Ectodermal cell (in vitro differentiated cells): ENCODE results near the gene GABPA. TPM values are rescaled to one million over a fixed set of nuclear protein-coding genes. Genes with fewer than 3 reads are reported as not detected.
"Not testable (repeated sequence)": the region's sequence is repeated elsewhere in the genome, so short reads cannot be mapped to it uniquely, and the experiment has no call there.

Experiments used
- H3K27ac ChIP-seq: 2 replicates; pipeline ENCODE4 v1.7.0; 2013; ENCODE audit warnings: mild to moderate bottlenecking, low read depth, low read length; ENCODE audit not compliant: insufficient read depth, poor library complexity, severe bottlenecking
- H3K27me3 ChIP-seq: 2 replicates; pipeline ENCODE4 v1.7.0; 2013; ENCODE audit warnings: mild to moderate bottlenecking, low read length; ENCODE audit not compliant: insufficient read depth, control insufficient read depth, poor library complexity, severe bottlenecking
- H3K36me3 ChIP-seq: one replicate; pipeline ENCODE4 v1.7.0; 2013; ENCODE audit warnings: low read length; ENCODE audit not compliant: control insufficient read depth, insufficient read depth
- H3K4me1 ChIP-seq: one replicate; pipeline ENCODE4 v1.7.0; 2013; ENCODE audit warnings: low read length; ENCODE audit not compliant: control insufficient read depth, insufficient read depth
- H3K4me3 ChIP-seq: 2 replicates; pipeline ENCODE4 v1.7.0; 2013; ENCODE audit warnings: low read depth, low read length, control low read depth; ENCODE audit not compliant: insufficient read depth
- H3K9me3 ChIP-seq: 2 replicates; pipeline ENCODE4 v1.7.0; 2013; ENCODE audit warnings: mild to moderate bottlenecking, low read length, moderate library complexity; ENCODE audit not compliant: control insufficient read depth
- WGBS, 2 experiments: methylation state at CpG; one replicate each; pipeline ENCODE4 v1.1.7; 2013; ENCODE audit warnings: missing lambda C conversion rate in 2 of 2; 5-methylcytosine and 5-hydroxymethylcytosine counted together
- polyA plus RNA-seq, 4 experiments: library from polyadenylated mRNA; stranded (reverse); fragments of 50-300 nt; gene quantifications; one replicate each; pipeline ENCODE4 v1.2.3, GENCODE V29; 2013

GABPA gene
- polyA plus RNA-seq (2013, experiment 1 of 4): 31.8 TPM
- polyA plus RNA-seq (2013, experiment 2 of 4): 30.3 TPM
- 29.4 TPM for polyA plus RNA-seq (2013, experiment 3 of 4)
- 30.7 TPM for polyA plus RNA-seq (2013, experiment 4 of 4)

DNA sequence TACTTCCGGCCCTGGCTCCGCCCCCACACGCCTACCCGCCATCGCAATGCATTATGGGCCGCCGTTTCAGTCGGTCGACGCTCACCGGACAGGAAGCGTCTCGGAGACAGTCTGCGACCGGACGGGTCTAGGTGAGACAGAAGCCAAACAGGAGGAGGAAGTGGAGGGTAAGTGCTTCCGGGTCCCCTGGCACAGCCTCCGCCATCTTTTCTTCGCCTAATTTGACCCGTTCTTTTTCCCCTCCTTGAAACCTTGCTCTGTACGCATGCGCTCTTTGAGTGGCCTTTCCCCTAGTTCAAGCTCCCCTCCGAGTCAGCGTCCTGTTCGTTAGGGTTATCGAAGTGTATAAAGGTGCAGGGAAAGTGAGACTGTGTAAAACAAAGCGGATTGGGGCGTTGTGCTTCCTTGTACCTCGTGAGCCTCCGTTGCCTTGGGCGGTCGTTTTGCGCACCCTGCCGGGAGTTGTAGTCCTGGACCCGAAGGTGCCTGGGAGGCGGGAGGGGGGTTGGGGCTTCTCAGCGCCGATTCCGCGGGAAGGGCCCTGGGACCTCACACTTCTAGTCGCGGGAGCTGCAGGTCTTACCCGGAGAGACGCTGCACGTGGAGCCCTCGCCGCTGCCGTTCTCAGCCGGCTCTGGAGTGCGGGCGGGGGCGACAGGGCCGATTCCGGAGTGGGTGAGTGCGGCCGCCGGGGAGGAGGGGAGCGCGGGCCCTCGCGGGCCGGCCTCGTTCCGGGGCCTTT lies at the start of gene GABPA, which contains the start of gene ATP5PF:
Gene GABPA (plus strand): TSS at position 69 of the 742 bp plus-strand sequence. CDS start 6,627 bp downstream, outside the sequence.
Gene ATP5PF (minus strand): TSS at position 1 of the 742 bp plus-strand sequence. CDS start 5,110 bp downstream, outside the sequence.
- Histone ChIP-seq H3K4me3 (peak within 1 kb of the TSS; percentile 90), H3K27me3 (no peaks in the 10 kb centered on the region), H3K9me3 (no peaks in the 10 kb centered on the region), H3K36me3 (no peaks in the 10 kb centered on the region), H3K27ac (peak within 1 kb of the TSS; percentile 99), H3K4me1 (peaks cover 9% of the 10 kb centered on the region)
- WGBS, 2 experiments: 0% methylated on average over 64 of the region's 64 CpGs

DNA sequence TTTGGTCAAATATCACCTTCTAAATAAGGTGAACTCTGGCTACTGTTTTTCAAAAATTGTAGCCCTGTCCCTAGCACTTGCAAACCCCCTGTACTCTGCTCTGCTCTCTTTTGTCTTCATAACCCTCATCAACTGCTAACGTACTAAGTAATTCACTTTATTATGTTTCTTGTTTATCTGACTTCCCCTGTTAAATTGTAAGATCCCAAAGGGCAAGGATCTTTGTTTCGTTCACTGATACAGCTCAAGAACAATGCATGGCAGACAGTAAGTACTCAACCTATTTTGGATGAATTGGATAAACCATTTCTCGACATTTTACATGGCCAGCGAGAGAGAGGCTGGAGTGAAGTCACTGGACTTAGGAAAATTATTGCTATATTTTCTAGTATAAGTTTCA lies 47.0 kb upstream of the GABPA start:
- H3K36me3 ChIP-seq: no peaks in the 10 kb centered on the region
- H3K4me1 ChIP-seq: no peaks in the 10 kb centered on the region
- no peaks in the 10 kb centered on the region for H3K27me3 ChIP-seq
- 92 to 98% methylated on average over 4 of the region's 4 CpGs for WGBS, 2 experiments
- no peak overlapping the region for H3K4me3 ChIP-seq
- H3K9me3 ChIP-seq: no peaks in the 10 kb centered on the region
- no peak overlapping the region for H3K27ac ChIP-seq

DNA sequence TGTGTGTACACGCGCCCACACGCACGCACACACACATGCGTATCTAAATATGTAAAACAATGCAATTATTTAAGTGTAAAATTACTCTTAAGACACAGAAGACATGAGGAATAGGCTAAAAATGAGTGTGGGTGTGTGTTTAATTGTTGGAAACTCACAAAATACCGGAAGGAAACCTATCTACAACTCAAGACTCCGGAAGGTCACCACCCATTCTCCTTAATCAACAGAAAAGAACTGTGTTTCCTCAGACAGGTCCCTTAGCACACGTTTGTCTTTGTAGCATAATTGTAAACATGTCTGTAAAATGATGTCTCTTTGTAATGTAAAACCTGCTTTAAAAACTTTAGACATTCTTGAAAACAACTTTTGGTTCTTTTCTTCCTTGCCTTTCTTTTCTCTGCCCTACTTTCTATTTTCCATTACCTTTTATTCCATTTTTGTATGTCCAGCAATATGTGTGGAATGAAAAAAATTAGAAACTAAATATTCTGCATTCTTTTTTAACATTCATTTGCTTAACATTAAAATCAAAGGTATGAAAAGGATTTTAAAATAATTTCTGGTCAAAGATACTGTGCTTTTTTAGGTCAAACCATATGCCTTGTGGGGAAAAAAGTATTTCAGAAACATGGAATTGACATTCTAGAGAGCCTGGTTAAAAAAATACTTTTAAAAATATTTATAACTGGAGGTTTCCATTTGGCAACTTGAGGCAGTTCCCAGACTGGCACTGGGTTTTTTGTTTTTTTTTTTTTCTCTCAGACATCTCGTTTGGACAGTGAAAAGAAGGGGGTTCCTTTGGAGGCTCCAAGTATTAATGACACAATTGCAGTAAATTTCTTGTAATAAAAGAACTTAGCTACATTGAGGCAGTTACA lies 46.3 kb upstream of the GABPA start:
- no peaks in the 10 kb centered on the region for H3K27me3 ChIP-seq
- no peak overlapping the region for H3K4me3 ChIP-seq
- H3K36me3 ChIP-seq: no peaks in the 10 kb centered on the region
- WGBS, 2 experiments: 80 to 90% methylated on average over 3 of the region's 9 CpGs
- no peaks in the 10 kb centered on the region for H3K9me3 ChIP-seq
- H3K4me1 ChIP-seq: no peaks in the 10 kb centered on the region
- H3K27ac ChIP-seq: no peak overlapping the region

DNA sequence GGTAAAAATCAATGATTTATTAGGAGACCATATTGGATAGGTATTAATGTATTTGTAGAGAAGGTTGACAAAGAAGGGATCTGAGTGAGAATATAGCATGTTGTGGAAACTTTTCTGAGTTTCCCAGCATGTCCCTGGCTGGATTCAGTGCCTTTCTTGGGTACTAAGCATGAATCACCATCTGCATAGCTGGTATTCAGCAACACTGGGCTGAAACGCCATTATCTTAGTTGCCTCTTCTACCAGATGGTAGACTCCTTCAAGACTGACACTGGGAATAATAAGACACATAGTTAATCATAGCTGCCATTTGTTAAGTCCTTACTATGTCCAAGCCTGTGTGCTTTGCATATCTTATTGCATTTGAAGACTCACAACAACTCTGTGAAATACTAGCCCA lies 45.5 kb upstream of the GABPA start:
- Histone ChIP-seq H3K27me3 (no peaks in the 10 kb centered on the region), H3K4me3 (no peak overlapping the region)

DNA sequence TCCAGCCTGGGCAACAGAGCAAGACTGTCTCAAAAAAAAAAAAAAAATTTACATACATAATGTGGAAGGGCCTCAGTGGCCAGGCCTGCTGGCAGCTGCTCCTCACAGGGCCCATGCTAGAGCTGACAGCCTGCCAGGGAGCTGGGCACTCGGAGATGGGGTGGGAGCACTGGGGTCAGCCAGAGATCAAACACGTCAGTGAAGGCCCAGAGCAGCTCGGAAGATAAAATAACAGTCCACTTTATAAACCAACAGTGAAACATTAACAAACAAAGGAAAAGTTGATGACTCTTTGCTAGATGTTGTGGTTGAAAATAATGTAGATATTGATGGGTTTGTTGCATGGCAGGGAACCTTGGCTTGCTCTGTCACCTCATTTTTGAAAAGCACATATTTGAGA lies 42.8 kb upstream of the GABPA start:
- Histone ChIP-seq H3K4me3 (no peak overlapping the region), H3K4me1 (no peaks in the 10 kb centered on the region), H3K27ac (no peak overlapping the region), H3K36me3 (peaks cover 4% of the 10 kb centered on the region), H3K9me3 (no peaks in the 10 kb centered on the region), H3K27me3 (no peaks in the 10 kb centered on the region)
- WGBS, 2 experiments: 92 to 94% methylated on average over 2 of the region's 3 CpGs

More for the DNA sequence above, 45.5 kb upstream of the GABPA start:
- Histone ChIP-seq H3K27ac (no peak overlapping the region), H3K4me1 (no peaks in the 10 kb centered on the region), H3K9me3 (no peaks in the 10 kb centered on the region), H3K36me3 (no peaks in the 10 kb centered on the region)
- 83 to 100% methylated on average over 1 of the region's 1 CpG for WGBS, 2 experiments

DNA sequence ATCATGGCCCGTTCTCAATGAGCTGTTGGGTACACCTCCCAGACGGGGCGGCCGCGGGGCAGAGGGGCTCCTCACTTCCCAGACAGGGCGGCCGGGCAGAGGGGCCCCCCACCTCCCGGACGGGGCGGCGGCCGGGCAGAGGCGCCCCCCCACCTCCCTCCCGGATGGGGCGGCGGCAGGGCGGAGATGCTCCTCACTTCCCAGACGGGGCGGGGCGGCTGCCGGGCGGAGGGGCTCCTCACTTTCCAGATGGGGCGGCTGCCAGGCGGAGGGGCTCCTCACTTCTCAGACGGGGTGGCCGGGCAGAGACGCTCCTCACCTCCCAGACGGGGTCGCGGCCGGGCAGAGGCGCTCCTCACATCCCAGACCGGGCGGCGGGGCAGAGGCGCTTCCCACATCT lies 39.3 kb upstream of the GABPA start:
- H3K27me3 ChIP-seq, H3K36me3 ChIP-seq: not testable (repeated sequence)
- WGBS, 2 experiments: 92 to 94% methylated on average over 36 of the region's 36 CpGs

DNA sequence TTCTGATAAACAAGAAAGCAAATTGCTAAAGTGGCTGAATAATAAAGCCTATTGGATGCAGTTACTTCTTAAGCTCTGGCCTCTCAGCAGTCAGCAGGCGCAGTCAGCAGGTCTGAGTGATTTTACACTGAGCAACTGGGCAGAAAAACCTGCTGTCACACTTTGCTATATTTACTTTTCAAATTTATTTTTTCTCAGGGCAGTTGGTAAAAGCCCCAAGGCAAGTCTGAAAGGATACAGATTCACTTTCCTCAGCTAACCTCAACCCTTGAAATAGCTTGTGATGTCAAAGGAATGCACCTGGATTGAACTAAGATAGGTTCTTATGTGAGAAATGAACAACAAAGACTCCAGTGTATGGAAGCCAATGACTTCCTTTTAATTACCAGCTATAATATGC lies 34.0 kb upstream of the GABPA start:
- 86 to 98% methylated on average over 1 of the region's 1 CpG for WGBS, 2 experiments
- H3K36me3 ChIP-seq: peaks cover 4% of the 10 kb centered on the region
- H3K4me1 ChIP-seq: no peaks in the 10 kb centered on the region
- no peaks in the 10 kb centered on the region for H3K9me3 ChIP-seq
- no peaks in the 10 kb centered on the region for H3K27me3 ChIP-seq
- no peak overlapping the region for H3K4me3 ChIP-seq
- H3K27ac ChIP-seq: no peak overlapping the region

More for the DNA sequence above, 39.3 kb upstream of the GABPA start:
- H3K27ac ChIP-seq, H3K4me3 ChIP-seq, H3K9me3 ChIP-seq, H3K4me1 ChIP-seq: not testable (repeated sequence)

DNA sequence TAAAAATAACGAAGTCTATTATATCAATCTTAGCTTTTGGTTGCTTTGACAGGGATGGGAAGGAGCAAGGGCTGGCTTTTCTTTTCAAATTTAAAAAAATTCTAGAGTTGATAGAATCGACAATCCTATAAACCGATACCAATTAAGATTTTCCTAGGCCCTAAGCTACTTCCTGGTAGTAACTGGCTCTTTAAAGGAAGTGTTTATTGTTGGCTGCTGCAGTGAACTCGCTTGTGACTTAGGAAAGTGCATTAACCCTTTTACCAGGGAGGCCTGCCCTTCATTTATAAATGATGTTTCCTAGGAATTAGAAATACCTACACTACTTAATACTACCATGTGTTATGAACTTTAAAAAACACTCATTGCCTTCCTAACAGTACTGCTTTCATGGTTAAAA lies 33.2 kb upstream of the GABPA start:
- H3K36me3 ChIP-seq: peaks cover 1% of the 10 kb centered on the region
- no peaks in the 10 kb centered on the region for H3K27me3 ChIP-seq
- no peaks in the 10 kb centered on the region for H3K9me3 ChIP-seq
- H3K4me1 ChIP-seq: no peaks in the 10 kb centered on the region
- WGBS, 2 experiments: 50 to 94% methylated on average over 1 to 4 of the region's 4 CpGs
- no peak overlapping the region for H3K27ac ChIP-seq
- H3K4me3 ChIP-seq: no peak overlapping the region

DNA sequence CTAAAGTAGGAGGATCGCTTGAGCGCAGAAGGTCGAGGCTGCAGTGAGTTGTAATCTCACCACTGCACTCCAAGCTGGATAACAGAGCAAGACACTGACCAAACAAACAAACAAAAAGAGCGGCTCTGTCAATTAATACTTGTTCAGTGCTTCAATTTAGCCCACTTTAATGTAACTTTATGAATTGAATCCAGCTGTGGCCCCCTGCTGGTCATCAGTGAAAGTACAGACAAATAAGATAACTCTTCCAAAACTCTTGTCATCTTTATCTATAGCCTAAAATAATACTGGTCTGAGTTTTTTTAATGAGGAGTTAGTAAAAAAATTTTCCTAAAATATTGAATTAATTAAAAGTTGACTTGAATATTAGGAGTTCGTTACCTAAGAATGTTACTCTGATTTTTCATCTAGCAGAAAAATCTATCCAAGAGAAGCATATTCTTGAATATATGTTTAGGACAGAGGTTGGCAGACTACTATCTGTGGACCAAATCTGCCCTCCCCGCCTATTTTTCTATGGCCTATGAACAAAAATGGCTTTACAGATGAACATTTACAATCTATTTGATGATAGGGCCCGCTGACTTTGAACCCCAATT lies 26.2 kb upstream of the GABPA start:
- Histone ChIP-seq H3K27ac (no peak overlapping the region), H3K4me1 (no peaks in the 10 kb centered on the region), H3K9me3 (no peaks in the 10 kb centered on the region), H3K4me3 (no peak overlapping the region), H3K27me3 (no peaks in the 10 kb centered on the region), H3K36me3 (no peaks in the 10 kb centered on the region)
- 72 to 74% methylated on average over 5 to 7 of the region's 7 CpGs for WGBS, 2 experiments
